HCT116 (cell line): ENCODE measurements around the gene ARHGAP18. TPM values are rescaled to one million over a fixed set of nuclear protein-coding genes. Genes with fewer than 3 reads are reported as not detected.
A peak's percentile ranks its signal among the peaks of the same experiment; 100 is the strongest.

Experiments used
- ATAC-seq: fragments of 200-7000 bp; cut with Tn5 transposase; 2 replicates; pipeline ENCODE4 v1.9.1; 2020; ENCODE audit warnings: mild to moderate bottlenecking, moderate library complexity
- BruUV-seq: library from RNA; stranded (reverse); fragments of 400-500 nt; replicated peaks from 2 replicates; lab custom pipeline; 2021; lab: Mats Ljungman, UMichigan
- CTCF ChIA-PET: fragments of 300-600 bp; sonication (Branson Sonifier 250); formaldehyde crosslinking; loops from one replicate; lab custom pipeline; 2021; ENCODE audit warnings: antibody characterized with exemption; lab: Charles Lee
- POLR2A ChIA-PET: fragments of 300-600, 350-600 bp; sonication (Branson Sonifier 250); formaldehyde crosslinking; loops from one replicate; lab custom pipeline; 2021; ENCODE audit warnings: antibody characterized with exemption; lab: Charles Lee
- RAD21 ChIA-PET, 2 experiments: fragments of 300-600 bp; sonication (Branson Sonifier 250); formaldehyde crosslinking; loops; one replicate each; lab custom pipeline; 2023; ENCODE audit warnings: low total read pairs in 2 of 2; ENCODE audit not compliant: uncharacterized antibody in 2 of 2, unreplicated experiment in 2 of 2, low non-redundant PET in 1 of 2; lab: Charles Lee
- DNase-seq: peaks from one replicate; pipeline ENCODE4 v3.0.0-alpha.2; 2010; ENCODE audit warnings: low read depth, low spot score
- H2AFZ ChIP-seq: fragments of 200-600 bp; shearing (Covaris generic), sonication (generic); 2 replicates; pipeline ENCODE4 v1.6.1; 2017; ENCODE audit warnings: low read depth, mixed run types, mixed read lengths, antibody characterized with exemption, low read length; ENCODE audit not compliant: poor library complexity, severe bottlenecking
- H3K27ac ChIP-seq: 2 replicates; pipeline ENCODE4 v1.5.1; 2012; ENCODE audit warnings: low read depth, low read length
- H3K27me3 ChIP-seq: fragments of 200-600 bp; sonication (generic); 2 replicates; pipeline ENCODE4 v1.6.1; 2016; ENCODE audit warnings: mixed run types, low read length, mixed read lengths; ENCODE audit not compliant: insufficient read depth
- H3K36me3 ChIP-seq, 2 experiments: fragments of 200-500 bp in 1 of 2; fragments of 200-600 bp in 1 of 2; sonication (Bioruptor generic) in 1 of 2; sonication (generic) in 1 of 2; 2 replicates each; pipeline versions ENCODE4 v1.5.1 to v1.6.1; 2014 to 2016; ENCODE audit warnings: low read length in 2 of 2, inconsistent platforms in 1 of 2, mixed read lengths in 1 of 2, mixed run types in 1 of 2; ENCODE audit not compliant: insufficient read depth in 2 of 2, control insufficient read depth in 1 of 2
- H3K4me1 ChIP-seq, 2 experiments: fragments of 200-600 bp in 1 of 2; sonication (generic) in 1 of 2; 2 replicates each; pipeline versions ENCODE4 v1.5.1 to v1.6.1; 2012 to 2017; ENCODE audit warnings: low read length in 2 of 2, inconsistent platforms in 1 of 2, mild to moderate bottlenecking in 1 of 2, mixed read lengths in 1 of 2, mixed run types in 1 of 2, moderate library complexity in 1 of 2; ENCODE audit not compliant: insufficient read depth in 2 of 2, control insufficient read depth in 1 of 2
- H3K4me2 ChIP-seq: fragments of 200-600 bp; sonication (generic); 2 replicates; pipeline ENCODE4 v1.6.1; 2017; ENCODE audit warnings: mixed run types, low read length, mixed read lengths
- H3K4me3 ChIP-seq, 2 experiments: fragments of 200-600 bp in 1 of 2; sonication (generic) in 1 of 2; replicated peaks in 1 of 2; 2 replicates each; pipeline ENCODE4 v1.5.1; 2011 to 2016; ENCODE audit warnings: low read length in 2 of 2, control low read depth in 1 of 2, low read depth in 1 of 2, mild to moderate bottlenecking in 1 of 2, mixed read lengths in 1 of 2, mixed run types in 1 of 2
- H3K79me2 ChIP-seq: fragments of 200-600 bp; sonication (generic); 2 replicates; pipeline ENCODE4 v1.6.1; 2017; ENCODE audit warnings: mild to moderate bottlenecking, mixed run types, low read length, moderate library complexity, mixed read lengths; ENCODE audit not compliant: insufficient read depth
- H3K9ac ChIP-seq: fragments of 200-600 bp; sonication (generic); 2 replicates; pipeline ENCODE4 v1.6.1; 2016; ENCODE audit warnings: low read length, mixed read lengths
- H3K9me2 ChIP-seq: fragments of 200-600 bp; sonication (generic), shearing (Covaris generic); 2 replicates; pipeline ENCODE4 v1.6.1; 2017; ENCODE audit warnings: mixed run types, mild to moderate bottlenecking, moderate library complexity; ENCODE audit not compliant: insufficient read depth
- H3K9me3 ChIP-seq, 2 experiments: fragments of 200-500 bp in 1 of 2; fragments of 200-600 bp in 1 of 2; sonication (Bioruptor generic) in 1 of 2; sonication (generic) in 1 of 2; 2 replicates each; pipeline ENCODE4 v1.6.1; 2014 to 2017; ENCODE audit warnings: low read length in 2 of 2, mixed read lengths in 2 of 2, inconsistent platforms in 1 of 2, low read depth in 1 of 2, mild to moderate bottlenecking in 1 of 2, mixed run types in 1 of 2, moderate library complexity in 1 of 2; ENCODE audit not compliant: control insufficient read depth in 1 of 2, insufficient read depth in 1 of 2
- H4K20me1 ChIP-seq: fragments of 200-600 bp; sonication (generic), shearing (Covaris generic); 2 replicates; pipeline ENCODE4 v1.6.1; 2017; ENCODE audit warnings: mixed run types, mild to moderate bottlenecking, moderate library complexity; ENCODE audit not compliant: insufficient read depth
- ATF3 ChIP-seq: IDR thresholded peaks from 2 replicates; pipeline ENCODE4 v1.6.1; 2012
- EGR1 ChIP-seq: IDR thresholded peaks from 2 replicates; pipeline ENCODE4 v1.6.1; 2012; ENCODE audit warnings: low read depth
- ELF1 ChIP-seq: IDR thresholded peaks from 2 replicates; pipeline ENCODE4 v1.6.1; 2012; ENCODE audit warnings: low read depth, borderline replicate concordance
- EZH2phosphoT487 ChIP-seq: fragments of 200-600 bp; IDR thresholded peaks from 2 replicates; pipeline ENCODE4 v1.6.1; 2018; ENCODE audit warnings: antibody characterized with exemption, borderline replicate concordance
- FOSL1 ChIP-seq: IDR thresholded peaks from 2 replicates; pipeline ENCODE4 v1.6.1; 2012; ENCODE audit warnings: low read depth
- JUND ChIP-seq: IDR thresholded peaks from 2 replicates; pipeline ENCODE4 v1.6.1; 2012
- POLR2AphosphoS5 ChIP-seq: IDR thresholded peaks from 2 replicates; pipeline ENCODE4 v1.6.1; 2011; ENCODE audit warnings: mild to moderate bottlenecking, low read depth, low read length, moderate library complexity
- SP1 ChIP-seq: IDR thresholded peaks from 2 replicates; pipeline ENCODE4 v1.6.1; 2012; ENCODE audit warnings: low read depth
- SRF ChIP-seq: IDR thresholded peaks from 2 replicates; pipeline ENCODE4 v1.6.1; 2012; ENCODE audit warnings: low read depth
- ZBTB33 ChIP-seq: IDR thresholded peaks from 2 replicates; pipeline ENCODE4 v1.6.1; 2011; ENCODE audit warnings: mild to moderate bottlenecking, low read length, moderate library complexity; ENCODE audit not compliant: insufficient replicate concordance; ENCODE audit errors: extremely low read depth
- intact Hi-C: fragments of 100-400 bp; cut with micrococcal nuclease; formaldehyde crosslinking; loops from 2 replicates; pipeline ENCODE4 v1.10.0; 2022
- total RNA-seq: library from RNA; stranded (reverse); gene quantifications from one replicate; pipeline ENCODE4 v1.2.1, GENCODE V29; 2021; ENCODE audit not compliant: unreplicated experiment
- TF ChIP-seq, protein P1 (sequence below): IDR thresholded peaks from 2 replicates; pipeline ENCODE4 v1.6.1; 2012
- TF ChIP-seq, protein P2 (sequence below), 3 experiments: fragments of 200-600 bp in 1 of 3; sonication (generic) in 1 of 3; IDR thresholded peaks in 2 of 3; conservative IDR thresholded peaks in 1 of 3; 2 replicates each; pipeline ENCODE4 v1.5.1; 2012 to 2017; ENCODE audit warnings: low read depth in 2 of 3, low read length in 2 of 3, antibody characterized with exemption in 1 of 3, borderline replicate concordance in 1 of 3, control low read depth in 1 of 3, mild to moderate bottlenecking in 1 of 3, mixed read lengths in 1 of 3, mixed run types in 1 of 3, moderate library complexity in 1 of 3; ENCODE audit not compliant: insufficient read depth in 1 of 3

ARHGAP18 gene
- total RNA-seq, 1 experiment from 2014 or later: 70.3 TPM

- DNase-seq: no peak
- peak overlapping the region; percentile 0; the same call in 1 of the 2 replicates for H3K27ac ChIP-seq
- intact Hi-C loops: no loop called here
- TF ChIP-seq POLR2AphosphoS5: no peak
- TF ChIP-seq EGR1: no peak
- TF ChIP-seq, protein P1, sequence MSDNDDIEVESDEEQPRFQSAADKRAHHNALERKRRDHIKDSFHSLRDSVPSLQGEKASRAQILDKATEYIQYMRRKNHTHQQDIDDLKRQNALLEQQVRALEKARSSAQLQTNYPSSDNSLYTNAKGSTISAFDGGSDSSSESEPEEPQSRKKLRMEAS: no peak
- TF ChIP-seq ZBTB33: no peak
- TF ChIP-seq ATF3: no peak
- TF ChIP-seq SRF: no peak
- no peak for TF ChIP-seq JUND
- no peak for TF ChIP-seq ELF1
- TF ChIP-seq SP1: no peak
- TF ChIP-seq FOSL1: no peak
- TF ChIP-seq, protein P2, sequence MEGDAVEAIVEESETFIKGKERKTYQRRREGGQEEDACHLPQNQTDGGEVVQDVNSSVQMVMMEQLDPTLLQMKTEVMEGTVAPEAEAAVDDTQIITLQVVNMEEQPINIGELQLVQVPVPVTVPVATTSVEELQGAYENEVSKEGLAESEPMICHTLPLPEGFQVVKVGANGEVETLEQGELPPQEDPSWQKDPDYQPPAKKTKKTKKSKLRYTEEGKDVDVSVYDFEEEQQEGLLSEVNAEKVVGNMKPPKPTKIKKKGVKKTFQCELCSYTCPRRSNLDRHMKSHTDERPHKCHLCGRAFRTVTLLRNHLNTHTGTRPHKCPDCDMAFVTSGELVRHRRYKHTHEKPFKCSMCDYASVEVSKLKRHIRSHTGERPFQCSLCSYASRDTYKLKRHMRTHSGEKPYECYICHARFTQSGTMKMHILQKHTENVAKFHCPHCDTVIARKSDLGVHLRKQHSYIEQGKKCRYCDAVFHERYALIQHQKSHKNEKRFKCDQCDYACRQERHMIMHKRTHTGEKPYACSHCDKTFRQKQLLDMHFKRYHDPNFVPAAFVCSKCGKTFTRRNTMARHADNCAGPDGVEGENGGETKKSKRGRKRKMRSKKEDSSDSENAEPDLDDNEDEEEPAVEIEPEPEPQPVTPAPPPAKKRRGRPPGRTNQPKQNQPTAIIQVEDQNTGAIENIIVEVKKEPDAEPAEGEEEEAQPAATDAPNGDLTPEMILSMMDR (IDR thresholded peaks at IDR 0.05 in 2 of 3, conservative IDR thresholded peaks at IDR 0.05 in 1 of 3; ENCODE audit: borderline replicate concordance in 1 of 3, insufficient read depth in 1 of 3, low read depth in 2 of 3, low read length in 2 of 3): no peak
- TF ChIP-seq EZH2phosphoT487: no peak
- TF ChIP-seq, all 23 proteins: peak for 0
- no peaks in the 10 kb centered on the region for H4K20me1 ChIP-seq
- no peak overlapping the region for H2AFZ ChIP-seq
- peak; percentile 36; the same call in 1 of the 2 replicates for ATAC-seq
- peaks cover 0 to 4% of the 10 kb centered on the region in 2 experiments; a peak in 1 of 4 replicates for H3K4me1 ChIP-seq
- no peak overlapping the region for H3K4me3 ChIP-seq
- H3K27me3 ChIP-seq: no peaks in the 10 kb centered on the region
- H3K9ac ChIP-seq: no peak overlapping the region
- peaks cover 7 to 22% of the 10 kb centered on the region in 2 experiments; a peak in 3 of 4 replicates for H3K36me3 ChIP-seq
- H3K79me2 ChIP-seq: no peaks in the 10 kb centered on the region
- H3K4me2 ChIP-seq: no peak overlapping the region
- BruUV-seq: no TSS peak
- ChIA-PET RAD21 (interaction anchor here in 1 of 2 experiments (0.6 kb wide), 1 partner anchor 9 kb away, joined by 3 read pairs; no protein-coding TSS in a partner anchor), CTCF (no interaction called here), POLR2A (no interaction called here)
- H3K9me2 ChIP-seq: no peaks in the 10 kb centered on the region
- no peaks in the 10 kb centered on the region for H3K9me3 ChIP-seq
Observed at GRCh38 chr6:129619579-129620233, 90.3 kb downstream of the ARHGAP18 start.
